B cell (primary cell): ENCODE measurements around the gene ADGRD1. TPM values are rescaled to one million over a fixed set of nuclear protein-coding genes. Genes with fewer than 3 reads are reported as not detected.

ENCODE experiments used
- ATAC-seq: fragments of 200-7000 bp; cut with Tn5 transposase; one replicate; pipeline ENCODE4 v1.10.0; 2021; ENCODE audit warnings: low read depth, mild to moderate bottlenecking, moderate number of reproducible peaks, moderate library complexity
- CTCF ChIA-PET: fragments of 350-600 bp; sonication (Branson Sonifier 250); formaldehyde crosslinking; loops from one replicate; lab custom pipeline; 2021; ENCODE audit warnings: antibody characterized with exemption, inconsistent platforms; lab: Charles Lee
- POLR2A ChIA-PET: fragments of 350-600 bp; sonication (Branson Sonifier 250); formaldehyde crosslinking; loops from one replicate; lab custom pipeline; 2021; ENCODE audit warnings: antibody characterized with exemption; lab: Charles Lee
- DNase-seq: peaks from one replicate; pipeline ENCODE4 v3.0.0; 2013
- H2AFZ ChIP-seq: 2 replicates; pipeline ENCODE4 v1.6.1; 2012; ENCODE audit warnings: mild to moderate bottlenecking, low read depth, low read length; ENCODE audit not compliant: insufficient read depth, poor library complexity, severe bottlenecking
- H3K27ac ChIP-seq, 2 donors: 1 replicate in 1 of 2; 2 replicates in 1 of 2; pipeline ENCODE4 v1.5.1; 2012 to 2013; ENCODE audit warnings: low read length in 2 of 2, mild to moderate bottlenecking in 2 of 2, moderate library complexity in 1 of 2
- H3K27me3 ChIP-seq, 4 experiments: fragments of 200-600 bp in 1 of 4; sonication (generic) in 1 of 4; replicated peaks in 1 of 4; 1 replicate in 2 of 4; 2 replicates in 2 of 4; pipeline versions ENCODE4 v1.6.1 to v1.7.0; 2013 to 2016; ENCODE audit warnings: low read length in 3 of 4, mild to moderate bottlenecking in 2 of 4, mixed read lengths in 1 of 4, moderate library complexity in 1 of 4; ENCODE audit not compliant: insufficient read depth in 4 of 4, control insufficient read depth in 3 of 4; ENCODE audit errors: control extremely low read depth in 1 of 4
- H3K36me3 ChIP-seq, 2 experiments: replicated peaks in 1 of 2; 1 replicate in 1 of 2; 2 replicates in 1 of 2; pipeline versions ENCODE4 v1.6.1 to v1.7.1; 2013; ENCODE audit warnings: low read length in 1 of 2; ENCODE audit not compliant: insufficient read depth in 2 of 2, control insufficient read depth in 1 of 2; ENCODE audit errors: control extremely low read depth in 1 of 2, extremely low read depth in 1 of 2
- H3K4me1 ChIP-seq, 2 donors: fragments of 200-600 bp in 1 of 2; sonication (generic) in 1 of 2; 1 replicate in 1 of 2; 2 replicates in 1 of 2; pipeline versions ENCODE4 v1.5.1 to v1.6.1; 2013 to 2017; ENCODE audit warnings: low read length in 2 of 2; ENCODE audit not compliant: control insufficient read depth in 2 of 2, insufficient read depth in 2 of 2
- H3K4me2 ChIP-seq: replicated peaks from 2 replicates; pipeline ENCODE3; 2012; ENCODE audit warnings: mild to moderate bottlenecking, low read depth, low read length; ENCODE audit not compliant: poor library complexity, severe bottlenecking
- H3K4me3 ChIP-seq, 5 experiments: fragments of 200-600 bp in 1 of 5; sonication (generic) in 1 of 5; 1 replicate in 3 of 5; 2 replicates in 2 of 5; pipeline versions ENCODE4 v1.5.1 to v1.7.0; 2011 to 2016; ENCODE audit warnings: low read length in 4 of 5, mild to moderate bottlenecking in 4 of 5, low read depth in 2 of 5, control low read depth in 1 of 5, moderate library complexity in 1 of 5; ENCODE audit not compliant: insufficient read depth in 1 of 5; ENCODE audit errors: control extremely low read depth in 1 of 5, extremely low read depth in 1 of 5
- H3K79me2 ChIP-seq: fragments of 200-600 bp; sonication (generic); one replicate; pipeline ENCODE4 v1.6.0; 2016; ENCODE audit warnings: low read length; ENCODE audit not compliant: control insufficient read depth, insufficient read depth
- H3K9ac ChIP-seq: fragments of 200-600 bp; sonication (generic); 2 replicates; pipeline ENCODE4 v1.6.1; 2017; ENCODE audit warnings: mild to moderate bottlenecking, low read length, moderate library complexity
- H3K9me3 ChIP-seq, 3 donors: one replicate each; pipeline versions ENCODE4 v1.6.1 to v1.7.1; 2013; ENCODE audit warnings: low read length in 2 of 3; ENCODE audit not compliant: control insufficient read depth in 2 of 3, insufficient read depth in 1 of 3; ENCODE audit errors: control extremely low read depth in 1 of 3
- H4K20me1 ChIP-seq: 2 replicates; pipeline ENCODE4 v1.6.0; 2012; ENCODE audit warnings: mild to moderate bottlenecking, low read length; ENCODE audit not compliant: insufficient read depth, control insufficient read depth, poor library complexity, severe bottlenecking
- H3K27ac Mint-ChIP-seq: one replicate; pipeline ENCODE4 v1.8.0; 2021; ENCODE audit warnings: mixed read lengths
- H3K27me3 Mint-ChIP-seq: one replicate; pipeline ENCODE4 v1.8.0; 2021; ENCODE audit warnings: mixed read lengths
- H3K4me1 Mint-ChIP-seq: one replicate; pipeline ENCODE4 v1.8.0; 2021; ENCODE audit warnings: mixed read lengths
- H3K4me3 Mint-ChIP-seq: one replicate; pipeline ENCODE4 v1.8.0; 2021; ENCODE audit warnings: mixed read lengths
- H3K9me3 Mint-ChIP-seq: one replicate; pipeline ENCODE4 v1.8.0; 2022; ENCODE audit warnings: mixed read lengths; ENCODE audit not compliant: insufficient read depth
- EZH2 ChIP-seq: IDR thresholded peaks from 2 replicates; pipeline ENCODE4 v1.6.1; 2012; ENCODE audit warnings: borderline replicate concordance, low read depth, mild to moderate bottlenecking, moderate library complexity, low read length; ENCODE audit not compliant: insufficient read depth, poor library complexity, severe bottlenecking
- WGBS: methylation state at CpG from one replicate; pipeline ENCODE4 v1.1.5; 2013; ENCODE audit warnings: missing lambda C conversion rate; ENCODE audit not compliant: insufficient coverage; 5-methylcytosine and 5-hydroxymethylcytosine counted together
- intact Hi-C: fragments of 100-400 bp; cut with micrococcal nuclease; formaldehyde crosslinking; loops from one replicate; pipeline ENCODE4 v1.10.0; 2022
- polyA plus RNA-seq: library from polyadenylated mRNA; depleted of rRNA; stranded (reverse); fragments of >200 nt; gene quantifications from 2 replicates; pipeline ENCODE4 v1.2.3, GENCODE V29; 2012
- total RNA-seq, 2 donors: library from RNA; stranded (reverse); fragments of 120-200 nt in 1 of 2; gene quantifications; 1 replicate in 1 of 2; 2 replicates in 1 of 2; pipeline versions ENCODE4 v1.2.3 to v1.2.4, GENCODE V29; 2013 to 2022
- TF ChIP-seq, protein P1 (sequence below): fragments of 200-600 bp; IDR thresholded peaks from one replicate; pipeline ENCODE4 v1.8.0; 2022; ENCODE audit warnings: antibody characterized with exemption, mild to moderate bottlenecking

Gene ADGRD1
- total and polyA plus RNA-seq, 2 donors (not counting 1 experiment from before 2014, with no cell fraction given) = 1.1 to 2.2 TPM

DNA sequence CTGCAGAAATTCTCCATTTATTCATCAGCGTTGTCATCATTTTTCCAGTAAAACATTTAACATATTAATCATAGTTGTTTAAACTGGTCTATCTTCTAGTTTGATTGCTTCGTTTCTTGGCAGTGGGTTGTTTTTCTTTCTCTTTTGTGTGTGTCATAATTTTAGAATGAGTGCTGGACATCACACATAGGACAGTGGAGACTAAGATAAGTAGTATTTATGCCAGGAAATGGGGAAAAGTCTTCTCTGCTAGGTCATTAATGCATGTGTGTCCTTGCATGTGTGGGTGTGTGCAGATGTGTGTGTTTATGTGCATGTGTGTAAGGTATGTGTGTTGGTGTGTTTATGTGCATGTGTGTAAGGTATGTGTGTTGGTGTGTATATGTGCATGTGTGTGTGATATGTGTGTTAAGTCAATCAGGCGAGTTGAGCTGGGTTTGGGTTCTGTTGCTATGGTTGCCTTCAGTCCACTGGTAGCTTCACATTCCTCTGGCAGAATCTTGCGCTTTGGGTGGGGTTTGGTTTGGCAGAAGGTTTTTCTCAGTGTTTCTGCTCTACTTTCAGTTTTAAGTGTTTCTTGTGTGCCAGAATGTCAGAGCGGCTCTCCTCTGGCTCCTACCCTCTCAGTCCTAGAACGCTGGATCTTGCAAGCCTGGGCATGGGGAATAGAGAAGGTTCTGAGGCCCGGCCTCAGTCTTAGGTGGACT lies 7.8 kb upstream of the ADGRD1 start:
- no peak for TF ChIP-seq EZH2
- TF ChIP-seq, protein P1, sequence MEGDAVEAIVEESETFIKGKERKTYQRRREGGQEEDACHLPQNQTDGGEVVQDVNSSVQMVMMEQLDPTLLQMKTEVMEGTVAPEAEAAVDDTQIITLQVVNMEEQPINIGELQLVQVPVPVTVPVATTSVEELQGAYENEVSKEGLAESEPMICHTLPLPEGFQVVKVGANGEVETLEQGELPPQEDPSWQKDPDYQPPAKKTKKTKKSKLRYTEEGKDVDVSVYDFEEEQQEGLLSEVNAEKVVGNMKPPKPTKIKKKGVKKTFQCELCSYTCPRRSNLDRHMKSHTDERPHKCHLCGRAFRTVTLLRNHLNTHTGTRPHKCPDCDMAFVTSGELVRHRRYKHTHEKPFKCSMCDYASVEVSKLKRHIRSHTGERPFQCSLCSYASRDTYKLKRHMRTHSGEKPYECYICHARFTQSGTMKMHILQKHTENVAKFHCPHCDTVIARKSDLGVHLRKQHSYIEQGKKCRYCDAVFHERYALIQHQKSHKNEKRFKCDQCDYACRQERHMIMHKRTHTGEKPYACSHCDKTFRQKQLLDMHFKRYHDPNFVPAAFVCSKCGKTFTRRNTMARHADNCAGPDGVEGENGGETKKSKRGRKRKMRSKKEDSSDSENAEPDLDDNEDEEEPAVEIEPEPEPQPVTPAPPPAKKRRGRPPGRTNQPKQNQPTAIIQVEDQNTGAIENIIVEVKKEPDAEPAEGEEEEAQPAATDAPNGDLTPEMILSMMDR = no peak
- Mint-ChIP-seq H3K27ac (no peak overlapping the region), H3K9me3 (peaks cover 8% of the 10 kb centered on the region), H3K4me1 (no peaks in the 10 kb centered on the region), H3K4me3 (no peak overlapping the region), H3K27me3 (peaks cover 27% of the 10 kb centered on the region)
- H3K79me2 ChIP-seq = no peaks in the 10 kb centered on the region
- no peaks in the 10 kb centered on the region for H3K4me1 ChIP-seq
- no peaks in the 10 kb centered on the region for H3K36me3 ChIP-seq
- H2AFZ ChIP-seq = no peak overlapping the region
- ChIA-PET POLR2A (no interaction called here), CTCF (no interaction called here)
- ATAC-seq = no peak
- H3K4me2 ChIP-seq = no peak overlapping the region
- no peak overlapping the region for H3K4me3 ChIP-seq
- intact Hi-C loops = no loop called here
- H3K9me3 ChIP-seq = peaks cover 9 to 13% (median 12%) of the 10 kb centered on the region in 3 donors
- H3K27me3 ChIP-seq = peaks cover 0 to 13% (median 0%) of the 10 kb centered on the region in 4 experiments
- no peak overlapping the region for H3K27ac ChIP-seq
- WGBS = 94% methylated on average over 3 of the region's 7 CpGs
- H3K9ac ChIP-seq = no peak overlapping the region
- H4K20me1 ChIP-seq = no peaks in the 10 kb centered on the region
- DNase-seq = no peak

DNA sequence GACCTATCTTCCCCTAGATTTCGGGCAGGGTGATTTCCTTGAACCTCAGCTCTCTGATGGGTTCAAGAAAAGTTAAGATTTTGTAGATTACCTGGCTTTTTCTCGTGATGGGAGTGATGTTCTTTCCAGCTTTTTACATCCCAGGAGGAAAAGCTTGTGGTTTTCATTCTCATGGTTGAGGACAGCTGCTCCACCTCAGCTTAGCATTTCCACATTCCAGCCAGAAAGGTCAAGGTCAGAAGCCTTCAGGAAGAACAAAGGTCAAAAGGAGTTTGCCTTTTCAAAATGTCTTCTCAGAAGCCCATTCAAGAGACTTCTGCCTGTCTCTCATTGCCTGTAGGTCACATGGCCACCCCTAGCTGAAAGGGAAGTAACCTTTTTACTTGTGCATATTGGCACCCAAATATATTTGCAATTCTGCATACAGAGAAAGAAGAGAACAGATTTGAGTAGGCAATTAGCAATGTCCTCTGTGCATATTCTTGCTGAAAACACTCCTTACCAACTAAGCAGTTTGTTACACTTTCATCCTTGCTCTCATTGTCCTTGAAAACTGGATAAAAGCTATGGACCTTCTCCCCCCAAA lies 6.6 kb upstream of the ADGRD1 start:
- Mint-ChIP-seq H3K4me1 (no peaks in the 10 kb centered on the region), H3K9me3 (peaks cover 8% of the 10 kb centered on the region), H3K27me3 (peaks cover 27% of the 10 kb centered on the region), H3K4me3 (no peak overlapping the region), H3K27ac (no peak overlapping the region)
- ChIA-PET POLR2A (no interaction called here), CTCF (no interaction called here)
- Histone ChIP-seq H3K27me3 (peaks cover 0 to 13% (median 0%) of the 10 kb centered on the region in 4 experiments), H3K36me3 (no peaks in the 10 kb centered on the region), H3K79me2 (no peaks in the 10 kb centered on the region), H3K4me2 (no peak overlapping the region), H4K20me1 (no peaks in the 10 kb centered on the region), H3K9ac (no peak overlapping the region), H3K9me3 (peaks cover 7 to 10% (median 9%) of the 10 kb centered on the region in 3 donors), H3K4me1 (no peaks in the 10 kb centered on the region), H2AFZ (no peak overlapping the region), H3K4me3 (no peak overlapping the region), H3K27ac (no peak overlapping the region)
- intact Hi-C loops = no loop called here
- WGBS = no CpG with 5 or more reads among the region's 2 CpGs
- no peak for DNase-seq
- TF ChIP-seq, protein P1 = no peak
- TF ChIP-seq EZH2 = no peak
- ATAC-seq = no peak
